Lower leg skin (tissue), 4 donors: ENCODE measurements around the gene E2F2. TPM values are rescaled to one million over a fixed set of nuclear protein-coding genes. Genes with fewer than 3 reads are reported as not detected.

Experiments used
- DNase-seq, 2 donors: peaks; one replicate each; pipeline ENCODE4 v3.0.0-alpha.2; 2019; ENCODE audit warnings: low spot score in 2 of 2
- H3K4me3 ChIP-seq: fragments of 200-600 bp; sonication (generic); 2 replicates; pipeline ENCODE4 v1.5.1; 2017; ENCODE audit warnings: mild to moderate bottlenecking, low read depth; ENCODE audit not compliant: poor library complexity, severe bottlenecking
- CTCF ChIP-seq, 3 donors: fragments of 450-650 bp; IDR thresholded peaks; one replicate each; pipeline ENCODE4 v1.5.1; 2016; ENCODE audit warnings: antibody characterized with exemption in 3 of 3, mild to moderate bottlenecking in 3 of 3, moderate library complexity in 2 of 3
- POLR2A ChIP-seq, 2 donors: fragments of 450-650 bp; IDR thresholded peaks; one replicate each; pipeline ENCODE4 v1.6.1; 2016 to 2017; ENCODE audit warnings: antibody characterized with exemption in 2 of 2, mild to moderate bottlenecking in 1 of 2, moderate library complexity in 1 of 2
- WGBS, 2 donors: methylation state at CpG; one replicate each; pipeline ENCODE4 v1.1.5; 2018; 5-methylcytosine and 5-hydroxymethylcytosine counted together
- intact Hi-C: fragments of 100-400 bp; cut with DNase I; formaldehyde crosslinking; loops from one replicate; pipeline ENCODE4 v1.15.0; 2023; ENCODE audit warnings: low total_unique reads
- total RNA-seq, 4 donors: library from RNA; depleted of rRNA; stranded (reverse); fragments of >200 nt; gene quantifications; one replicate each; pipeline ENCODE4 v1.1.0, GENCODE V29; 2016

Gene E2F2
- total RNA-seq, 4 donors from 2014 or later = 6.0 to 12.1 (median 9.0) TPM

- intact Hi-C loops = no loop called here
Measured at GRCh38 chr1:23517581-23517980, 13.5 kb downstream of the E2F2 start.

GRCh38 chr1:23515905-23516304 is 15.1 kb downstream of the E2F2 start:
- H3K4me3 ChIP-seq = no peak overlapping the region
- intact Hi-C loops = no loop called here
- 99% methylated on average over 4 of the region's 4 CpGs for WGBS, 2 donors
- DNase-seq = no peak
- TF ChIP-seq POLR2A (IDR thresholded peaks at IDR 0.05) = no peak
- TF ChIP-seq CTCF (IDR thresholded peaks at IDR 0.05) = no peak

More at GRCh38 chr1:23517581-23517980, 13.5 kb downstream of the E2F2 start:
- H3K4me3 ChIP-seq = no peak overlapping the region
- WGBS, 2 donors = 94 to 97% methylated on average over 9 of the region's 9 CpGs
- no peak for DNase-seq
- no peak for TF ChIP-seq CTCF (IDR thresholded peaks at IDR 0.05)
- TF ChIP-seq POLR2A (IDR thresholded peaks at IDR 0.05) = no peak

DNA sequence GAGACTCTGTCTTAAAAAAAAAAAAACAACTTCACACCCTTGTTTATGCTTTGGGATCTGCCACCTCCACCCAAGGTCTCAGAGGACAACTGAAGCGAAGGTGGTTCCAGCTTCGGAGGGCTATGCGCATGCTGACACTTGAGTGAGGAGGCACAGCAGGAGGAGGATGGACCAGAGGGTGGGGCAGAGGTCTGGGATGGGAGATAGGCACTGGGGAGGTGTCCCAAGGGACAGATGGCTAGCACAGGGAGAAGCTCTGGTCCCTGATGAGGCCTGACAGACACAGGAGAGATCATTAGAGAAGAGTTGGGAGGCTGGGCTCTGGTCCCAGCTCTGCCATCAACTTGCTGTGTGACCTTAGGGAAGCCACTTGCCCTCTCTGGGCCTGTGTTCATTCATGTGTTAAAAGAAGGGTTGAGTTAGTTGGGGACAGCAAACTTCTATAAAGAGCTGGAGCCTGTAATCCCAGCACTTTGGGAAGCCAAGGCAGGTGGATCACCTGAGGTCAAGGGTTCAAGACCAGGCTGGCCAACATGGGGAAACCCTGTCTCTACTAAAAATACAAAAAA is 16.8 kb downstream of the E2F2 start:
- intact Hi-C loops = no loop called here
- no peak for DNase-seq
- no peak overlapping the region for H3K4me3 ChIP-seq
- TF ChIP-seq CTCF (IDR thresholded peaks at IDR 0.05) (no peak), POLR2A (IDR thresholded peaks at IDR 0.05) (no peak)
- WGBS, 2 donors = 91 to 97% methylated on average over 3 of the region's 3 CpGs

DNA sequence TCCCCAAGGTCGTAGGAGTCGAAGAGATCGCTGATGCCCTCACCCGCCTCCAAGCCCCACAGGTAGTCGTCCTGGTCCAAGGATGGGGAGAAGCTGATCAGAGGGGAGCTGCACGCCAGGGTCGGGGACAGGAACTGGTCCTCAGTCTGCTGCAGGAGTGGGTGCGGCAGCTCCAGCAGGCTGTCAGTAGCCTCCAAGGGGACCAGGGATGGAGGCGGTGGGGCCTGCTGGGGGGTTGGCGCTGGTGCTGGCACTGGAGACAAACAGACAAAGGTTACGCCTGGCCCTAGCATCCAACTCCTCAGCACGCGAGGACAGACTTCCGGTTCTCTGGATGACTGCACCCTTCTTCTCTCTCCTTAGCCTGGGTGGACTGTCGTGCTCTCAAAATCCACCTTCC is 21.1 kb downstream of the E2F2 start:
- intact Hi-C loops = no loop called here
- 94 to 98% methylated on average over 15 of the region's 15 CpGs for WGBS, 2 donors
- TF ChIP-seq CTCF (IDR thresholded peaks at IDR 0.05) = no peak
- no peak for TF ChIP-seq POLR2A (IDR thresholded peaks at IDR 0.05)
- DNase-seq = no peak
- no peak overlapping the region for H3K4me3 ChIP-seq

DNA sequence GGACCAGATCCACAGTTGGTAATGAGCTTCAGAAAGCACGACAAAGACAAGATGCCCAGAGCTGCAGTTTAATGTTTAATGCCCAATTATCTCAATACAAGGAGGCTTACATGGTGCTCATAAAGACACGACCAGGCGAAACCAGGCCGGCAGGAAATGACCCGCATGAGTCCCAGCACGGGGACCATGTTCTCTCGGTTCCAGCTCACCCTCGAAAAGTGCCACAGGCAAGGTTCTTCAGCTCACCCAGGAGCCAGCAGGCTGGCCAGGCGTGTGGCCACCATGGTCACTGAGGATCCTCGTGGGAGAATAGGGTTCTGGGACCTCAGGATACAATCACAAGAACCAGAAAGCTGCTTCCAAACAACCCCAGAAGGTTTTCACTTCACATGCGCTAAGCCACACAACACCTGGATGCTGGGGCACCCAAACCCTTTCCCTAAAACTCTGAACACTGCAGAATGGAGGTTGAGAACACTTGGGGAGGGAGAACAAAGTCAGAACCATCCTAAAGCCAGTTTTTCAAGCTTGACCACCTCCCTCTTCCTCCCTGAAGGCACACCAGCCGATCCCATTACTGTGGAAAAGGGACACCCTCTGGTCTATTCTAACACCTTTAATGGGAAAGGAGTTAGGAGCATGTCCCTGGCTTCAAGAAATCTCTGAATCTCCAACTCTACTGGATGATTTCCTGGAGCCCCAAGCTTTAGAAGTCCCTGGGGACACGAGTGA is 24.5 kb downstream of the E2F2 start:
- intact Hi-C loops = no loop called here
- no peak for TF ChIP-seq POLR2A (IDR thresholded peaks at IDR 0.05)
- no peak for TF ChIP-seq CTCF (IDR thresholded peaks at IDR 0.05)
- WGBS, 2 donors = 75 to 85% methylated on average over 13 of the region's 13 CpGs
- no peak overlapping the region for H3K4me3 ChIP-seq
- DNase-seq = no peak
